Suprapubic skin (tissue), 3 donors: ENCODE data around the gene GAP43.

Experiments
- POLR2A ChIP-seq, 2 donors: fragments of 450-650 bp; IDR thresholded peaks; one replicate each; pipeline ENCODE4 v1.6.1; 2017; ENCODE audit warnings: antibody characterized with exemption in 2 of 2, mild to moderate bottlenecking in 2 of 2, moderate library complexity in 2 of 2
- TF ChIP-seq, protein P1 (sequence below), 2 donors: fragments of 200-600 bp in 1 of 2; fragments of 450-650 bp in 1 of 2; sonication (generic) in 1 of 2; IDR thresholded peaks; one replicate each; pipeline ENCODE4 v1.5.1; 2016 to 2019; ENCODE audit warnings: antibody characterized with exemption in 2 of 2, mild to moderate bottlenecking in 1 of 2, moderate library complexity in 1 of 2

DNA sequence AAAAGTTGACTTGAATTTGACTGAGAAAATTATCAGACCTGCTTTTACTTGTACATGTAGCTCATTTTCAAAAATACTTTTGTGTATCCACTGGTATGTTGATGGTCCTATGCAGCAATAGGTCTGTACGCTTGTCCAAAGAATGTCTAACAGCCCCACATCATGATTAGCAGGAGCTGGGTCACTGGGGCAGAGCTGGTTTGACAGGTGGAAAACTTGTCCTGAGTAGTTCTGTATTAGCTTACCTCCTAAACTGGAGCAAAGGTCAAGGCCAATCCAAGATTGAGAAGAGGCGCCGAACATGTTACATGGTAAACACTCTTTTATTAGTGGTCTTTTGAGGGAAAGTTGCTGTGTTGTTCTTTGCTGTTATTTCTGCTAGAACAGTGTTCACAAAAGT lies 50.6 kb downstream of the GAP43 start:
- no peak for TF ChIP-seq POLR2A (IDR thresholded peaks at IDR 0.05)
- TF ChIP-seq, protein P1, sequence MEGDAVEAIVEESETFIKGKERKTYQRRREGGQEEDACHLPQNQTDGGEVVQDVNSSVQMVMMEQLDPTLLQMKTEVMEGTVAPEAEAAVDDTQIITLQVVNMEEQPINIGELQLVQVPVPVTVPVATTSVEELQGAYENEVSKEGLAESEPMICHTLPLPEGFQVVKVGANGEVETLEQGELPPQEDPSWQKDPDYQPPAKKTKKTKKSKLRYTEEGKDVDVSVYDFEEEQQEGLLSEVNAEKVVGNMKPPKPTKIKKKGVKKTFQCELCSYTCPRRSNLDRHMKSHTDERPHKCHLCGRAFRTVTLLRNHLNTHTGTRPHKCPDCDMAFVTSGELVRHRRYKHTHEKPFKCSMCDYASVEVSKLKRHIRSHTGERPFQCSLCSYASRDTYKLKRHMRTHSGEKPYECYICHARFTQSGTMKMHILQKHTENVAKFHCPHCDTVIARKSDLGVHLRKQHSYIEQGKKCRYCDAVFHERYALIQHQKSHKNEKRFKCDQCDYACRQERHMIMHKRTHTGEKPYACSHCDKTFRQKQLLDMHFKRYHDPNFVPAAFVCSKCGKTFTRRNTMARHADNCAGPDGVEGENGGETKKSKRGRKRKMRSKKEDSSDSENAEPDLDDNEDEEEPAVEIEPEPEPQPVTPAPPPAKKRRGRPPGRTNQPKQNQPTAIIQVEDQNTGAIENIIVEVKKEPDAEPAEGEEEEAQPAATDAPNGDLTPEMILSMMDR (IDR thresholded peaks at IDR 0.05) = no peak
